ENCODE data around the gene FXYD6.

Gene FXYD6

GRCh38 chr11:117863383-117863782 lies 13.1 kb downstream of the FXYD6 start:
- Histone ChIP-seq H2AFZ (ENCODE audit: low read depth, low read length) (no peak overlapping the region), H3K36me3 (replicated peaks; ENCODE audit: low read depth, low read length) (no peaks in the 10 kb centered on the region), H3K79me2 (ENCODE audit: low read length) (no peaks in the 10 kb centered on the region), H3K4me2 (ENCODE audit: low read length) (no peak overlapping the region), H3K27me3 (ENCODE audit: low read depth, low read length) (no peaks in the 10 kb centered on the region), H3K4me3 (ENCODE audit: low read length) (no peak overlapping the region), H4K20me1 (ENCODE audit: insufficient read depth, low read length) (no peaks in the 10 kb centered on the region), H3K9ac (ENCODE audit: low read length) (no peak overlapping the region), H3K4me1 (ENCODE audit: low read length) (no peaks in the 10 kb centered on the region), H3K27ac (ENCODE audit: low read length) (no peak overlapping the region), H3K9me3 (ENCODE audit: insufficient read depth, low read length) (no peaks in the 10 kb centered on the region)
- TF ChIP-seq EZH2phosphoT487 (IDR thresholded peaks at IDR 0.05; ENCODE audit: low read depth) (no peak), CTCF (IDR thresholded peaks at IDR 0.05; ENCODE audit: low read depth, low read length) (no peak)

- no peaks in the 10 kb centered on the region for H3K27me3 ChIP-seq (ENCODE audit: low read depth, low read length)
- no peaks in the 10 kb centered on the region for H3K4me1 ChIP-seq (ENCODE audit: low read length)
- no peak overlapping the region for H3K9ac ChIP-seq (ENCODE audit: low read length)
- no peak overlapping the region for H3K4me2 ChIP-seq (ENCODE audit: low read length)
- no peak for TF ChIP-seq EZH2phosphoT487 (IDR thresholded peaks at IDR 0.05; ENCODE audit: low read depth)
- TF ChIP-seq CTCF (IDR thresholded peaks at IDR 0.05; ENCODE audit: low read depth, low read length) = no peak
- no peak overlapping the region for H3K4me3 ChIP-seq (ENCODE audit: low read length)
- no peaks in the 10 kb centered on the region for H3K79me2 ChIP-seq (ENCODE audit: low read length)
- H4K20me1 ChIP-seq (ENCODE audit: insufficient read depth, low read length) = no peaks in the 10 kb centered on the region
- no peaks in the 10 kb centered on the region for H3K36me3 ChIP-seq (replicated peaks; ENCODE audit: low read depth, low read length)
- H2AFZ ChIP-seq (ENCODE audit: low read depth, low read length) = no peak overlapping the region
- no peaks in the 10 kb centered on the region for H3K9me3 ChIP-seq (ENCODE audit: insufficient read depth, low read length)
- no peak overlapping the region for H3K27ac ChIP-seq (ENCODE audit: low read length)
Measured at GRCh38 chr11:117862753-117863152, 13.7 kb downstream of the FXYD6 start.

GRCh38 chr11:117862019-117862725 lies 14.3 kb downstream of the FXYD6 start:
- Histone ChIP-seq H3K4me3 (ENCODE audit: low read length) (no peak overlapping the region), H3K36me3 (replicated peaks; ENCODE audit: low read depth, low read length) (no peaks in the 10 kb centered on the region), H3K9ac (ENCODE audit: low read length) (no peak overlapping the region), H3K4me2 (ENCODE audit: low read length) (no peak overlapping the region), H3K4me1 (ENCODE audit: low read length) (no peaks in the 10 kb centered on the region), H4K20me1 (ENCODE audit: insufficient read depth, low read length) (no peaks in the 10 kb centered on the region), H3K27ac (ENCODE audit: low read length) (no peak overlapping the region), H2AFZ (ENCODE audit: low read depth, low read length) (no peak overlapping the region), H3K79me2 (ENCODE audit: low read length) (no peaks in the 10 kb centered on the region), H3K27me3 (ENCODE audit: low read depth, low read length) (no peaks in the 10 kb centered on the region), H3K9me3 (ENCODE audit: insufficient read depth, low read length) (no peaks in the 10 kb centered on the region)
- no peak for TF ChIP-seq CTCF (IDR thresholded peaks at IDR 0.05; ENCODE audit: low read depth, low read length)
- no peak for TF ChIP-seq EZH2phosphoT487 (IDR thresholded peaks at IDR 0.05; ENCODE audit: low read depth)

- no peak overlapping the region for H2AFZ ChIP-seq (ENCODE audit: low read depth, low read length)
- no peak overlapping the region for H3K27ac ChIP-seq (ENCODE audit: low read length)
- H3K9me3 ChIP-seq (ENCODE audit: insufficient read depth, low read length) = no peaks in the 10 kb centered on the region
- TF ChIP-seq CTCF (IDR thresholded peaks at IDR 0.05; ENCODE audit: low read depth, low read length) (no peak), EZH2phosphoT487 (IDR thresholded peaks at IDR 0.05; ENCODE audit: low read depth) (no peak)
- H3K9ac ChIP-seq (ENCODE audit: low read length) = no peak overlapping the region
- H4K20me1 ChIP-seq (ENCODE audit: insufficient read depth, low read length) = no peaks in the 10 kb centered on the region
- no peaks in the 10 kb centered on the region for H3K79me2 ChIP-seq (ENCODE audit: low read length)
- H3K4me1 ChIP-seq (ENCODE audit: low read length) = no peaks in the 10 kb centered on the region
- H3K27me3 ChIP-seq (ENCODE audit: low read depth, low read length) = no peaks in the 10 kb centered on the region
- no peak overlapping the region for H3K4me3 ChIP-seq (ENCODE audit: low read length)
- no peak overlapping the region for H3K4me2 ChIP-seq (ENCODE audit: low read length)
- H3K36me3 ChIP-seq (replicated peaks; ENCODE audit: low read depth, low read length) = no peaks in the 10 kb centered on the region
Measured at GRCh38 chr11:117861151-117862018, 15.1 kb downstream of the FXYD6 start.

All from OCI-LY3 (cell line).